Cardiac septum (tissue), 1 donor: ENCODE results near the gene XPOT. TPM values are rescaled to one million over a fixed set of nuclear protein-coding genes. Genes with fewer than 3 reads are reported as not detected.
"Not testable (repeated sequence)": the region's sequence is repeated elsewhere in the genome, so short reads cannot be mapped to it uniquely, and the experiment has no call there.

Source experiments
- DNase-seq: peaks from one replicate; pipeline ENCODE4 v3.0.0-alpha.2; 2020; ENCODE audit warnings: low spot score
- intact Hi-C: fragments of 100-400 bp; cut with DNase I; formaldehyde crosslinking; loops from one replicate; pipeline ENCODE4 v1.14.0; 2022
- long read RNA-seq: library from polyadenylated mRNA; unstranded; transcript quantifications from one replicate; pipeline ENCODE4 v2.0.0, GENCODE V29; 2021
- total RNA-seq: library from RNA; stranded (reverse); fragmentation: NEBNext Ultra II Directional; extraction: Animal tissue kit (Norgen Biotek cat#: 25700); gene quantifications from one replicate; pipeline ENCODE4 v1.2.1, GENCODE V29; 2021
- donor health status: DM: no; HTN: no; CAD: no.

XPOT gene, protein sequence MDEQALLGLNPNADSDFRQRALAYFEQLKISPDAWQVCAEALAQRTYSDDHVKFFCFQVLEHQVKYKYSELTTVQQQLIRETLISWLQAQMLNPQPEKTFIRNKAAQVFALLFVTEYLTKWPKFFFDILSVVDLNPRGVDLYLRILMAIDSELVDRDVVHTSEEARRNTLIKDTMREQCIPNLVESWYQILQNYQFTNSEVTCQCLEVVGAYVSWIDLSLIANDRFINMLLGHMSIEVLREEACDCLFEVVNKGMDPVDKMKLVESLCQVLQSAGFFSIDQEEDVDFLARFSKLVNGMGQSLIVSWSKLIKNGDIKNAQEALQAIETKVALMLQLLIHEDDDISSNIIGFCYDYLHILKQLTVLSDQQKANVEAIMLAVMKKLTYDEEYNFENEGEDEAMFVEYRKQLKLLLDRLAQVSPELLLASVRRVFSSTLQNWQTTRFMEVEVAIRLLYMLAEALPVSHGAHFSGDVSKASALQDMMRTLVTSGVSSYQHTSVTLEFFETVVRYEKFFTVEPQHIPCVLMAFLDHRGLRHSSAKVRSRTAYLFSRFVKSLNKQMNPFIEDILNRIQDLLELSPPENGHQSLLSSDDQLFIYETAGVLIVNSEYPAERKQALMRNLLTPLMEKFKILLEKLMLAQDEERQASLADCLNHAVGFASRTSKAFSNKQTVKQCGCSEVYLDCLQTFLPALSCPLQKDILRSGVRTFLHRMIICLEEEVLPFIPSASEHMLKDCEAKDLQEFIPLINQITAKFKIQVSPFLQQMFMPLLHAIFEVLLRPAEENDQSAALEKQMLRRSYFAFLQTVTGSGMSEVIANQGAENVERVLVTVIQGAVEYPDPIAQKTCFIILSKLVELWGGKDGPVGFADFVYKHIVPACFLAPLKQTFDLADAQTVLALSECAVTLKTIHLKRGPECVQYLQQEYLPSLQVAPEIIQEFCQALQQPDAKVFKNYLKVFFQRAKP
- total RNA-seq, result 30.6 TPM
- long read RNA-seq, full-length matches to known transcripts, result 31 of 44 reads
- long read RNA-seq, partial matches to known transcripts, result 8 of 44 reads
- long read RNA-seq, other reads (novel, unspliced or antisense), result 5 of 44 reads

DNA sequence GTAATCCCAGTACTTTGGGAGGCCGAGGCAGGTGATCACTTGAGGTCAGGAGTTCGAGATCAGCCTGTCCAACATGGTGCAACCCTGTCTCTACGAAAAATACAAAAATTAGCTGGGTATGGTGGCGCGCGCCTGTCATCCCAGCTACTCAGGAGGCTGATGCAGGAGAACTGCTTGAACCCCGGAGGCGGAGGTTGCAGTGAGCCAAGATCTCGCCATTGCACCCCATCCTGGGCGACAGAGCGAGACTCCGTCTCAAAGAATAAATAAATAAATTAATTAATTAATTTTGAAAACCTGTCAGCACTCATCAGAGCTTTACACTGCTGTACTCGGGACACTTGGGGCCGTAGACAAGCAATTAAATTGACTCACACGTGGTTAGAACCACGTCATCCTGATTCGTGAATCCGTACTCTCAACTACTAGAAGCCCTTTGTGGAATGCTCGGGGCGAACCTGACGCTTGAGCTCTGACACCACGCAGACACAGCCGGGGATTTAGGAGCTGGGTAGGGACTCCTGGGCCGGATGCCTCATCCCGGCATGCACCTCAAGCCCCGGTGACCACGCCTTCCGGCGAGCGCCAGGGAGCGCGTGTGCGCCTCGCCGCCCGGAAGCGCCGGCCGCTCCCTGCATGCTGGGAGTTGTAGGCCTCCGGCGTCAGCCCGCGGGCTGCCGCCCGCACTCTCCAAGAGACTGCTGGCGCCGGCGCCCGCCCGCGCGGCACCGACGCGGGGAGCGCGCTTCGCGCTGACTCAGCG lies at the start of gene XPOT:
TSS of gene XPOT (plus strand) at position 686 of the 763 bp plus-strand sequence. CDS start 5,644 bp downstream, outside the sequence.
- DNase-seq, result peak; percentile 97
- intact Hi-C loops, result loop anchor here (2.0 to 10.0 kb wide), 2 partner anchors 49 to 761 kb away; partner anchors contain the start of genes LEMD3 and TBK1

DNA sequence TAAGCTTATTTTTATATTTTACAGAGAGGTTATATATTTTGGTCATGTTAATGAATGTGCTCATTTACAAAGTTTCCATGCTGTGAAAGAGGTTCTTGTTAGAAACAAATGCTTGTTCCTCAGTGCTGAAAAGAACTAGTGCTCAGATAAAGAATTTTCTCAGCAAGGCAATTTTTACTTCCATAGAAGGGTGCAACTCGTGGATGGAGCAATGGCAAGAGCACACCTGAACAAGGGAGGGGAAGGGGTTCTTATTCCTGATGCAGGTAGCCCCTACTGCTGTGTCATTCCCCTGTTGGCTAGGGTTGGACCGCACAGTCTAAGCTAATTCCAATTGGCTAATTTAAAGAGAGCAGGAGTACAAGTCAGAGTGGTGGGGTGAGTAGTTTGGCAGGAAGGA lies 48.0 kb upstream of the XPOT start:
- intact Hi-C loops, DNase-seq: not testable (repeated sequence)

DNA sequence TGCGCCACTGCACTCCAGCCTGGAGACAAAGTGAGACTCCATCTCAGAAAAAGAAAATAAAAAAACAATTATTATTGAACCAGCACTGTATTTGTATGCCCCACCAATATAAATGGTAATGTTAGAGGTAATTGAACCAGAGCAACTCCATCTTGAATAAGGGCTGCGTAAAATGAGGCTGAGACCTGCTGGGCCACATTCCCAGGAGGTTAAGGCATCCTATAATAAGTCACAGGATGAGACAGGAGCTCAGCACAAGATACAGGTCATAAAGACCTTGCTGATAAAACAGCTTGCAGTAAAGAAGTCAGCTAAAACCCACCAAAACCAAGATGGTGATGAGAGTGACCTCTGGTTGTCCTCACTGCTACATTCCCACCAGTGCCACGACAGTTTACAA lies 43.0 kb upstream of the XPOT start:
- intact Hi-C loops, DNase-seq: not testable (repeated sequence)

DNA sequence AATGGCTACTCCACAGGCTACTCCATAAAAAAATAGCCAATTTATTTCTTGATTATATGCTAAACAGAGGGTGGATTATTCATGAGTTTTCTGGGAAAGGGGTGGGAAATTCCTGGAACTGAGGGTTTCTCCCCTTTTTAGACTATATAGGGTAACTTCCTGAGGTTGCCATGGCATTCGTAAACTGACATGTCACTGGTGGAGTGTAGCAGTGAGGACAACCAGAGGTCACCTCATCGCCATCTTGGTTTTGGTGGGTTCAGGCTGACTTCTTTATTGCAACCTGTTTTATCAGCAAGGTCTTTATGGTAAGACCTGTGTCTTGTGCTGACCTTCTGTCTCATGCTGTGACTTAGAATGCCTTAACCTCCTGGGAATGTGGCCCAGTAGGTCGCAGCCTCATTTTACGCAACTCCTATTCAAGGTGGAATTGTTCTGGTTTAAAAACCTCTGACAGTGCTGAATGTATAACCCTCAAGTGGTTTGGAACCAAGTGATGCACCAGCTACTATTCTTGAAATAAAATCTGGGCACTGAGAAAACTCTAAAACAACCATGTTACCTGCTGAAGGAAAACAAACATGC lies 41.4 kb upstream of the XPOT start:
- DNase-seq, result no peak

DNA sequence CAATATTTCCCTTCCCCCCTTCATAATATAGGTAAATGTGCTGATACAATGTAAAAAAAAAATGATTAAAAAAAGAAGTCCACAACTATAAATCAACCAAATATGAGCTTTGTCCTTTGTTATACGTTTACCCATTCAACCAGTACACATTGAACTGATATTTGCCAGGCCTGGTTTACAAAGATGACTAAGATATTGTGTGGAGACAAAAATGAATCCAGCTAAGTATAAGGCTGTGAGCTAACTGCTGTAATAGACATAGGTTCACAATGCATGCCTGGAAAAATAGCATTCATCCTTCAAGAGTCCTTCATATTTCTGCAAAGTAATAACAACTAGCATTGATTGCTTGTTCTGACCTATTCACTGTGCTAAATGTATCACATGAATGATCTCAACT lies 20.5 kb upstream of the XPOT start:
- intact Hi-C loops, result no loop called here
- no peak for DNase-seq

More for the DNA sequence above, 41.4 kb upstream of the XPOT start:
- intact Hi-C loops, result no loop called here

DNA sequence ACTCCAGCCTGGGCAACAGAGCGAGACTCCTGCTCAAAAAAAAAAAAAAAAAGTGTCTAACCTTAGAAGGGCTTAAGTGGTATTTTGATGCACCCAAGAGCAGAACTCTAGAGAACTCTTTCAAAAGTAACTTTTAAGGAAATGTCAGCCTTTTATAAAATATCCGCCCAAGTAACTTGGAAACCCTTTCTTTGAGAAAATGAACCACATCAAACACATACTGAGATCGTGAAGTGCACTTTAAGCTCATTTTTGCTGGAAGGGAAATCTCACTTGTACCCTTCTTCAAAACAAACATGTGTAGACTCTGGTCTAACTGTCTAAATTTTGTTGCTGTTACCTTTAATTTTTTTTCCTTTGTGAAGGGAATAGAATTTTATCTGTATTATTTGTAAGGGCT lies 19.2 kb upstream of the XPOT start:
- DNase-seq, result no peak
- intact Hi-C loops, result loop anchor here (5.0 kb wide), 1 partner anchor 558 kb away; no protein-coding TSS in a partner anchor

DNA sequence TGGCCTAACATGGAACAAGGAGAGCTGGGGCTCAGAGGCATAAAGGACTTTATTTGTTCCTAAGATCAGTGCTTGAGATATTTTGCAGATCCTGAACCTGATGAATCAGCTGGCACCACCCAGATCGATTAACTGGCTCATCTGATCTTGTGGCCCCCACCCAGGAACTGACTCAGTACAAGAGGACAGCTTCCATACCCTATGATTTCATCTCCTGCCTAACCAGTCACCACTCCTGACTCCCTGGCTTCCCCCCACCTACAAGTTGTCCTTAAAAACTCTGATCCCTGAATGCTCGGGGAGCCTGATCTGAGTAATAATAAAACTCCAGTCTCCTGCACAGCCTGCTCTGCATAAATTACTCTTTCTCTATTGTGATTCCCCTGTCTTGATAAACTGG lies 18.7 kb upstream of the XPOT start:
- no peak for DNase-seq
- intact Hi-C loops, result loop anchor here (5.0 kb wide), 1 partner anchor 558 kb away; no protein-coding TSS in a partner anchor

DNA sequence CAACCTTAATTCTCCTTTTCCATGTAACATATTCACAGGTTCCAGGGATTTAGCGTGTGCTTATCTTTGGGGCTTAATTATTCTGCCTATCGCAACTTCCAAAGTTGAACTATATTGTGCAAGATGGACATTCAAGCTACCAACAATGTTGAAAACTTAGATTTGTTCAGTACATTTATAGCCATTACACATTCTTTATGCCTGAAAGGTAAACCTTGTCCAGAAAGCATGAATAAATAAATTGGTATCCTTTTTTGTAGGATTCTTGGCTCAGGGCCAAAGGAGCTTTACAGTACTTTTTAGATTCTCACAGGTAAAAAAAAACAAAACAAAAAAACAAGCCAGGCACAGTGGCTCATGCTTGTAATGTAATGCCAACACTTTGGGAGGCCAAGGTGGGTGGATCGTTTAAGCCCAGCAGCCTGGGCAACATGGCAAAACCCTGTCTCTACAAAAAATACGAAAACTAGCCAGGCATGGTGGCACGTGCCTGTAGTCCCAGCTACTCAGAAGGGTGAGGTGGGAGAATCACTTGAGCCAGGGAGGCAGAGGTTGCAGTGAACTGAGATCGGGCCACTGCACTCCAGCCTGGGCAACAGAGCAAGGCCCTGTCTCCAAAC lies 16.9 kb upstream of the XPOT start:
- intact Hi-C loops, result loop anchor here (5.0 kb wide), 1 partner anchor 560 kb away; no protein-coding TSS in a partner anchor
- no peak for DNase-seq

DNA sequence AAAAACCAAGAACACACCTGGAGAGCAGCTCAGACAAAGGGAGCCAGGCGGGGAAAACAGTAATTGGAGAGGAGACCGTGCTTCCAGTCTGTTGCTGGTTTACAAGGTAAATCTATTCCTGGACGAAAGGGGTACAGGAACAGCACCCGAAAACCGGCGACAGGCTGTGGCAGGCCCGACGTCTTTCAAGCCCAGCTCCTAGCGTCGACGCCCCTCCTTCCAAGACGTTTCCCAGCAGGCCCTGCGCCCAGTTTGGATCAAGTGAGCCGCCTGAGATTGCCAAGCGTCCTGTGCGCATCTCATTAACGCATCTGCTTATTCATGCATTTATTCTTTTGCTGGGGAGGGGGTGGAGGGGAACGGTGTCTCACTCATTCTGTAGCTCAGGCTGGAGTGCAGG lies 15.0 kb upstream of the XPOT start:
- DNase-seq, result no peak
- intact Hi-C loops, result loop anchor here (5.0 kb wide), 1 partner anchor 562 kb away; no protein-coding TSS in a partner anchor

DNA sequence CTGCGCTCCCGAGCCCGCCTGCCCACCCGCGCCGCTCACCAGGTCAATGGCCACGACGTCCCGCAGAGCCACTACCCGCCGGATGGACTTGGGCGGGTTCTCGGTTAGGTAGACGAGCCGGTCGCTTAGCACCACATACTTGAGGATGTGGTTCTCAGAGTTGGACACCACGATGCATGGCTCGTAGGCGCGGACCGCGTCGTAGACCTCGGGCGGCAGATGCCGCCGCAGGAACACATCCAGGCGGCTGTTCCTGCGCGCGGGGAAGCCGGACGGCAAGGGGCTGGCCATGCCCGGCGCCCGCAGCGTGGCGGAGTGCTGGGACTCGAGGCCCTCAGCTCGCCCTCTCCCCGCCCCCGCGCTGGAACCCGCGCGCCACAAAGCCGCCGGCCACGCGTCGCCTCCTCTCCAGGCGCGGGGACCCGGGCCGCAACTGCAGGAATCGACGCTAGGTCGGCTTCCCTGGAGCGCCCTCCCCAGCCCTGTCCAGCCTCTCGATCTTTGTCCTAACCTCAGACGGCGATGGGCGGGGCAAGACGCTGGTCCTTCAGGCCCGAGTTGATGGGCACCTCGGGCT lies 13.8 kb upstream of the XPOT start, which contains the start of gene C12orf56:
TSS of gene C12orf56 (minus strand) at position 484 of the 577 bp plus-strand sequence. CDS start at position 291, 193 bp downstream.
- intact Hi-C loops, result no loop called here
- DNase-seq, result no peak

DNA sequence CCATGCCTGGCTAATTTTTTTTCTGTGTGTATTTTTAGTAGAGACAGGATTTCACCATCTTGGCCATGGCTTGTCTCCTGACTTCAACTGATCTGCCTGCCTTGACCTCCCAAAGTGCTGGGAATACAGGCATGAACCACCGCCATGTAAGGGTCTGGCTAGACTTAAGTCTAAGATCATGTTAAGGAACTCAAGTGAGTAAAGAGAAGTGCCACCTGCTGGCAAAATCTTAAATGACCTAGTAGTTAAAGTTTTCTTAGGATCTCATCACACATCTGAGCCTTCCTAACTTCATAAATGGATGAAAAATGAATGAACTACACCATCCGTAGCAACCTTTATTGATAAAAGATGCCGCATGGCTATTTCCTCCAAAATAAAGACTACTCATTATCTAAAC lies 12.0 kb upstream of the XPOT start:
- intact Hi-C loops, result no loop called here
- no peak for DNase-seq

DNA sequence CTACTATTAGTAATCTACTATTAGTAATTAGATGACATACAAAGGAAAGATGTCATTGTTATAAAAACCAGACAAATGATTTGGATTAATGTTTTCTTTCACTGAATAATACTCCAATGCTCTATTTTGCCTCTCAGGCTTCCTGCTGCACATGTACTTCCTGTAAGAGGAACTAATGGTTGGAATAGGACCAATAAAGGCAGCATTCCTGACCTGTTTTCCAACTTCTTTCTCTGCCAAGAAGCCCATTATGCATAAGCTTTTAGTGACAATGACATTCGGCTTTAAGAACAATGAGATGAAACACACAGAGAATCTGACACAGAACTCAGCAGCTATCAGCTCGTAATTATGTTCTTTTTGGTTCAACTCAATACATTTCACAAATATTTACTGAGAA lies 8.5 kb upstream of the XPOT start:
- DNase-seq, result no peak
- intact Hi-C loops, result no loop called here

DNA sequence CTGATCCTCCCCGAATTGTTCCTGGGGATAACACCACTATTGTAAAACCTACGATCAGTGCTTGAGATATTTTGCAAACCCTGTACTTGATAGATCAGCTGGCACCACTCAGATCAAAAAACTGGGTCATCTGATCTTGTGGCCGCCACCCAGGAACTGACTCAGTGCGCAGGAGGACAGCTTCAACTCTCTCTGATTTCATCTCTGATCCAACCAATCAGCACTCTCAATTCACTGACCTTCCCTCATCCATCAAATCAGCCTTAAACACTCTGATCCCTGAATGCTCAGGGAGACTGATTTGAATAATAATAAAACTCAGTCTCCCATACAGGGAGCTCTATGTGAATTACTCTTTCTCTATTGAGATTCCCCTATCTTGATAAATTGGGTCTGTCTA lies 4.2 kb upstream of the XPOT start:
- intact Hi-C loops, result loop anchor here (10.0 kb wide), 1 partner anchor 765 kb away; the partner anchor contains the start of gene LEMD3
- no peak for DNase-seq

DNA sequence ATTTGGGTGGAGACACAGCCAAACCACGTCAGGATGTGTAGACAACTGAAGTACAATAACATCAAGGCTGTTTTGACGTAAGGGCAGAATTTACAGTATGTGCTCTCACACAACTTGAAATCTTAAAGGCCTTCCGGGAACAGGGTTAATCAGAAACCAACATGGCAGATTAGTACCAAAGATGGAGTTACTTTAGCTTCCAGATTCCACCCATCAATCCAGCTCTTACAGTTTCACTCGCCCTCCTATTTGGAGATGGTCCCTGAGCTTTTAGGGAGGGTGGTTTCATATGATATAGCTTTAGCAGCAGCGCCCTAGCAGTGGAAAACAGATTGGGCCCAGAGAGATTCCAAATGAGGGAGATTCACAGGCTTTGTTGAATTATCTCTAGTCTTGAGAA lies 2.0 kb upstream of the XPOT start:
- intact Hi-C loops, result loop anchor here (10.0 kb wide), 1 partner anchor 763 kb away; the partner anchor contains the start of gene LEMD3
- no peak for DNase-seq

DNA sequence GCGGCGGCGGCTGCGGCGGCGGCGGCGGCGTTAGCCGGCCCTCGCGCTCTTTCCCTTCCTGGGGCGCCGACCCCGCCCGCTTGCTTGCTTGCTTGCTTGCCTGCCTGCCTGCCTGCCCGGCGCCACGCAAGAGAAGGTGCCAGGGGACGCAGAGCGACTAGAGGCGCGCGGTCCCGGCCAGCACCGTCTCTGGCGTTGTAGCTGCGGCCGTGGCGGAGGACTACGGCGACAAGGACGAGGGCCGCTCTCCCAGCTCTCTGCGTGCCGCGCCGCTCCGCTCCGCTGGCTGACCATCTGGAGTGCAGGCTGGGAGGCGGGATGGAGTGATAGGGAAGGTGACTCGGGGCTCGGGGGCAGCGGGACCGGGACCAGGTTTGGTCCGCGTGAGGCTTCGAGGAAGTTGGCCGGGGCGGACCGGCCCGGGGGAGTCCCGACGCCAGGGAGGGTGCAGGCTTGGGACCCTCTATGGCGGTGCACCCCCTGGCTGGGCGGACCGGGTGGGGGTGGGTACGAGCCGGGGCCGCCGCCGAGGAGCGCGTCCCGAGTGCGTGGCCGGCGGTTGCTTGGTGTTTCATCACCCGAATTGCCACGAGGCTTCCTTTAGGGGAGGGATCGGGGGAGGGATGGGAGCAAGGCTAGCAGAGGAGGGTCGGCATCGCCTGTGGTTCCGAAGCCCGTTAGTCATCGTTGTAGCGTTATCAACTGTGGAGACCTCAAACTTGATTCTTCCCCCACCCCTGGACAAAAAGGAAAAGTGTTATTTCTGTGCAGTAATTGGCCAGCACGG lies 471 bp downstream of the XPOT start:
- DNase-seq, result peak; percentile 81
- intact Hi-C loops, result loop anchor here (2.0 to 10.0 kb wide), 2 partner anchors 48 to 760 kb away; partner anchors contain the start of genes LEMD3 and TBK1

DNA sequence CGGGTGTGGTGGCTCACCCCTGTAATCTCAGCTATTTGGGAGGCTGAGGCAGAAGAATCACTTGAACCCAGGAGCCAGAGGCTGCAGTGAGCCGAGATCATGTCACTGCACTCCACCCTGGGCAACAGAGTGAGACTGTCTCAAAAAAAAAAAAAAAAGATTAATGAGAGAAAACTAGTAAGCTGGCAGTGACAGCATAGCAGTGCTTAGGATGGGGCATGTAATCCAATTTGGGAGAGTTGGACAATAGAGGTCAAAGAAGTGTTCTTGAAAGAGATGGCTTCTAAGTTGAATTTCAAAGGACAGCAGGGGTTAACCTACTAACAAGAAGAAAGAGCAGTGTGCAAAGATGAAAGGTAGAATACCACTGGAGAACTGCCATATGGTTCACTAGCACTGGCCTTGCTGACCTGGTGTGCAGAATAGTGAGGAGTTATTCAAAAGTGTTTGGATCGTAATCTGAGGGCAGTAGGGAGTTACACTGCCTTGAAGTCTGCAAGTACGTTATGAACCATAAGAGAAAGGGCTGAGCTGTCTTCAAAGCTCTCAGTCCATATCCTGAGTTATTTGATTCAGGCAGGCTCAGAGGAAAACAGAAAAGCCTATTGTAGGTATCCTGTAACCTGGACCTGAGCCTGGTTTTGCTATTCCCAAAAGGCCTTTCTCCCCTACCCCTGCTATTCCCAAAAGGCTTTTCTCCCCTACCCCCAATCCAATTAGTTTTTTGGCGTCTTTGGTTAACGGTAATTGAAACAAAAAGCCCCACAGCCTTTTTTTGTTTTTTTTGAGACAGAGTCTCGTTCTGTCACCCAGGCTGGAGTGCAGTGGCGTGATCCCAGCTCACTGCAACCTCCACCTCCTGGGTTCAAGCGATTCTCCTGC lies 3.4 kb downstream of the XPOT start:
- intact Hi-C loops, result loop anchor here (10.0 kb wide), 1 partner anchor 757 kb away; the partner anchor contains the start of gene LEMD3
- no peak for DNase-seq
